ENCODE results near the gene EZH2. TPM values are rescaled to one million over a fixed set of nuclear protein-coding genes. Genes with fewer than 3 reads are reported as not detected.

Gene EZH2
- total RNA-seq, 4 donors from 2014 or later, result 0.62 to 1.5 (median 0.65) TPM

DNA sequence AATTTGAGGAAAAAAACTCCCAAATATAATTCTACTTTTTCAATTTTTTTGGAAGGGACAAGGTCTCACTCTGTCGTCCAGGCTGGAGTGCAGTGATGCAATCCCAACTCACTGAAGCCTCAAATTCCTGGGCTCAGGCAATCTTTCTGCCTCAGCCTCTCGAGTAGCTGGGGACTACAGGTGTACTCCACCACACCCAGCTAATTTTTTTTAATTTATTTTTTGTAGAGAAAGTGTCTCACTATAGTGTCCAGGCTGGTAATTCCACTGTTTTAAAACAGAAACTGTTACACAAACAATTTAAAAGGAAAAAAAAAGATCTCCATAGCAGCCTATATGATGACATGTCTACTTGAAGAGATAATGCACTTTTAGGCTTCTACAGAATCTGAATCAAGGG, 25.6 kb downstream of the EZH2 start:
- TF ChIP-seq EP300 (IDR thresholded peaks at IDR 0.05) (no peak), POLR2A (IDR thresholded peaks at IDR 0.05) (no peak), POLR2AphosphoS5 (IDR thresholded peaks at IDR 0.05) (no peak)
- TF ChIP-seq, protein P1, sequence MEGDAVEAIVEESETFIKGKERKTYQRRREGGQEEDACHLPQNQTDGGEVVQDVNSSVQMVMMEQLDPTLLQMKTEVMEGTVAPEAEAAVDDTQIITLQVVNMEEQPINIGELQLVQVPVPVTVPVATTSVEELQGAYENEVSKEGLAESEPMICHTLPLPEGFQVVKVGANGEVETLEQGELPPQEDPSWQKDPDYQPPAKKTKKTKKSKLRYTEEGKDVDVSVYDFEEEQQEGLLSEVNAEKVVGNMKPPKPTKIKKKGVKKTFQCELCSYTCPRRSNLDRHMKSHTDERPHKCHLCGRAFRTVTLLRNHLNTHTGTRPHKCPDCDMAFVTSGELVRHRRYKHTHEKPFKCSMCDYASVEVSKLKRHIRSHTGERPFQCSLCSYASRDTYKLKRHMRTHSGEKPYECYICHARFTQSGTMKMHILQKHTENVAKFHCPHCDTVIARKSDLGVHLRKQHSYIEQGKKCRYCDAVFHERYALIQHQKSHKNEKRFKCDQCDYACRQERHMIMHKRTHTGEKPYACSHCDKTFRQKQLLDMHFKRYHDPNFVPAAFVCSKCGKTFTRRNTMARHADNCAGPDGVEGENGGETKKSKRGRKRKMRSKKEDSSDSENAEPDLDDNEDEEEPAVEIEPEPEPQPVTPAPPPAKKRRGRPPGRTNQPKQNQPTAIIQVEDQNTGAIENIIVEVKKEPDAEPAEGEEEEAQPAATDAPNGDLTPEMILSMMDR (IDR thresholded peaks at IDR 0.05), result no peak
- Histone ChIP-seq H3K36me3 (no peaks in the 10 kb centered on the region), H3K4me3 (no peak overlapping the region), H3K9me3 (no peaks in the 10 kb centered on the region), H3K27ac (no peak overlapping the region), H3K27me3 (no peaks in the 10 kb centered on the region), H3K4me1 (no peaks in the 10 kb centered on the region)
- ATAC-seq, result no peak
- 86 to 94% methylated on average over 2 of the region's 2 CpGs for WGBS, 2 donors (ENCODE audit: low coverage in 1 of 2)

DNA sequence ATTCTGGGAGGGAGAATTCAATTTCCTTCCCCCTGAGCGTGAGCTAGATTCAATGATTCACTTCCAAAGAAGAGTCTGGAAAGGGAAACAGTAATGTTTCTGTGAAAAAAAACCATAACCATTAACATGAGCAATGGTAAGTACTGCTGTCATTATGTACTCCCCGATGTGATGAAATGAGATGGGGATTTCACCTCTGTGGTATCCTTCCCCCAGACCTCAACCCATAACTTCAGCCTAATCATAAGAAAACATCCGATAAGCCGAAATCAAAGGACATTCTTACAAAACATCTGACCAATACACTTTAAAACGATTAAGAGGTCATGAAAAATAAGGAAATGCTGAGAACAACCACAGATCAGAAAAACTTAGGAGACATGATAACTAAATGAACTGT, 27.2 kb downstream of the EZH2 start:
- Histone ChIP-seq H3K9me3 (no peaks in the 10 kb centered on the region), H3K4me3 (no peak overlapping the region), H3K4me1 (no peaks in the 10 kb centered on the region), H3K36me3 (no peaks in the 10 kb centered on the region), H3K27ac (no peak overlapping the region), H3K27me3 (no peaks in the 10 kb centered on the region)
- TF ChIP-seq, protein P1 (IDR thresholded peaks at IDR 0.05), result no peak
- TF ChIP-seq EP300 (IDR thresholded peaks at IDR 0.05) (no peak), POLR2AphosphoS5 (IDR thresholded peaks at IDR 0.05) (no peak), POLR2A (IDR thresholded peaks at IDR 0.05) (no peak)
- 83 to 87% methylated on average over 4 to 5 of the region's 5 CpGs for WGBS, 2 donors (ENCODE audit: low coverage in 1 of 2)
- no peak for ATAC-seq

DNA sequence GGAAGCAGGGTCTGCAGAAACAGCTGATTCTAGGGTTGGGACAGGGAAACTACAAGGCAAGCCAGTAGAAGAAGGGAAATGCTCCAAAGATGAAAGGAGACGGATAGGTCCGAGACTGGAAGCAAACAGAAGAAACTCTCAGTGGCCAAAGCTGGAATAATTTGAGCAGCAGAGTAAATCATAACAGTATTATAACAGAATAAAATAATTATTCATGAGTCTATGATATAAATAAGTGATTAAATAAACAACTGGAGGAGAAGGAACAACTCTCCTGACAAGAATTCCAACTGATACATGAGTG, 27.6 kb downstream of the EZH2 start:
- TF ChIP-seq POLR2A (IDR thresholded peaks at IDR 0.05) (no peak), POLR2AphosphoS5 (IDR thresholded peaks at IDR 0.05) (no peak), EP300 (IDR thresholded peaks at IDR 0.05) (no peak)
- TF ChIP-seq, protein P1 (IDR thresholded peaks at IDR 0.05), result no peak
- Histone ChIP-seq H3K9me3 (no peaks in the 10 kb centered on the region), H3K4me1 (no peaks in the 10 kb centered on the region), H3K36me3 (no peaks in the 10 kb centered on the region), H3K4me3 (no peak overlapping the region), H3K27ac (no peak overlapping the region), H3K27me3 (no peaks in the 10 kb centered on the region)
- 8 to 61% methylated on average over 2 of the region's 2 CpGs for WGBS, 2 donors (ENCODE audit: low coverage in 1 of 2)
- no peak for ATAC-seq

DNA sequence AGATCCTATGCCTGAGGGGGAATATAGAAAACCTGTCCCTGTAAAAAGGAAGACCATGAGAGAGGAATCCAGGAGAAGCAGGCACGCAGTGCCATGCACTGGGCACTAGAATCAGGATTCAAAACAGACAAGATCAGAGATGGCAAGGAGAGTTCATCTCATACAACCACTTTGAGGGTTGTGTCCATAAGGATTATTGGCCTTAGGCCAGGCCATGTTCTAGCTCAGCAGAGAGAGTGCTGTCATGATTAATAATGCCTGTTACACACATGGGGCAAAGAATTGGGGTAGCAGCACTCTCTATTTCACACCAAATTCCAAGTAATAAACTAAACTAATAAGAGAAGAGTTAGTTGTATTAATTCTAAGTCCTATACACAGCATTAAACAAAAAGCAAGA, 29.1 kb downstream of the EZH2 start:
- TF ChIP-seq, protein P1 (IDR thresholded peaks at IDR 0.05), result no peak
- TF ChIP-seq POLR2AphosphoS5 (IDR thresholded peaks at IDR 0.05) (no peak), EP300 (IDR thresholded peaks at IDR 0.05) (no peak), POLR2A (IDR thresholded peaks at IDR 0.05) (no peak)
- H3K27ac ChIP-seq, result no peak overlapping the region
- WGBS, 2 donors (ENCODE audit: low coverage in 1 of 2), result 91 to 100% methylated on average over 1 of the region's 1 CpG
- ATAC-seq, result no peak
- H3K9me3 ChIP-seq, result no peaks in the 10 kb centered on the region
- H3K4me1 ChIP-seq, result no peaks in the 10 kb centered on the region
- no peaks in the 10 kb centered on the region for H3K27me3 ChIP-seq
- H3K36me3 ChIP-seq, result no peaks in the 10 kb centered on the region
- no peak overlapping the region for H3K4me3 ChIP-seq

DNA sequence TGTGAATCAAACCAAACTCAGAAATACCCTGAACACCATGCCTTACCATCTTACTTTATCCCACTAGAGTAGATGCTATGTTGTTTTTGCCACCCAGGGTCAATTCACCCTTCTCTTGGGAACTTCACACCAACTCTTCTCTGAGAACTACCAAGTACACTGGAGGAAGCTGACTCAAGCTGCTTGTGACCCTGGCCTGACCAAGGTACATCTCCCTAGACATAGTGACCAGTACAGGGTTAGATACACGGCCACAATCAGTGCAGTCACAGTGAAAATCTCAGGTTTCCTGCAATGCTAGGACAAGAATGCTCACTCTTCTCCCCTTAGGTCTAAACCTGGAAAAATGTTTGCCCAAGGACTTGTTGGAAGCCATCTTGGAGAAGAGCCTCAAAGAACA, 31.8 kb downstream of the EZH2 start:
- no peak for ATAC-seq
- WGBS, 2 donors (ENCODE audit: low coverage in 1 of 2), result 100% methylated on average over 1 of the region's 1 CpG; no CpG with 5 or more reads in 1 of the 2 donors
- H3K4me3 ChIP-seq, result no peak overlapping the region
- no peaks in the 10 kb centered on the region for H3K27me3 ChIP-seq
- no peak overlapping the region for H3K27ac ChIP-seq
- no peaks in the 10 kb centered on the region for H3K9me3 ChIP-seq
- no peak for TF ChIP-seq POLR2AphosphoS5 (IDR thresholded peaks at IDR 0.05)
- H3K4me1 ChIP-seq, result no peaks in the 10 kb centered on the region
- no peaks in the 10 kb centered on the region for H3K36me3 ChIP-seq

DNA sequence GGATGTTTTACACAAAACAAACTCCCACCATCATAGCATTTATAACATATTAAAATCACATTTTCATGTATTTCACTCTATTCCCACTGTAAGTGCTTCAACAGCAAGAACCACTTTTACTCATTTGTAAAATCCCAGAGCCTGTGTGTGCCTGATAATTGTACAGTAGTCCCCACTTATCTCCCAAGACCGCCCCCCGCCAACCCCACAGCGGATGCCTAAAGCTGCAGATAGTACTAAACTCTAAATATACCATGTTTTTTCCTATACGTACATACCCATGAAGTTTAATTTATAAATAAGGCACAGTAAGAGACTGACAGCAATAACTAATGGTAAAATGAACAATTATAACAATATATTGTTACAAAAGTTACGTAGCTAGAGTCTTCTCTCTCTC, 33.5 kb downstream of the EZH2 start:
- no peak for ATAC-seq

More for the DNA sequence above, 33.5 kb downstream of the EZH2 start:
- H3K4me1 ChIP-seq, result no peaks in the 10 kb centered on the region
- H3K9me3 ChIP-seq, result no peaks in the 10 kb centered on the region
- H3K27ac ChIP-seq, result no peak overlapping the region
- 97 to 100% methylated on average over 4 to 5 of the region's 5 CpGs for WGBS, 2 donors (ENCODE audit: low coverage in 1 of 2)
- no peak overlapping the region for H3K4me3 ChIP-seq
- H3K27me3 ChIP-seq, result no peaks in the 10 kb centered on the region
- TF ChIP-seq, protein P1 (IDR thresholded peaks at IDR 0.05), result no peak
- TF ChIP-seq POLR2A (IDR thresholded peaks at IDR 0.05) (no peak), POLR2AphosphoS5 (IDR thresholded peaks at IDR 0.05) (no peak), EP300 (IDR thresholded peaks at IDR 0.05) (no peak)
- H3K36me3 ChIP-seq, result no peaks in the 10 kb centered on the region
